Smooth muscle cell (in vitro differentiated cells): ENCODE measurements around the gene FGF12. TPM values are rescaled to one million over a fixed set of nuclear protein-coding genes. Genes with fewer than 3 reads are reported as not detected.
A peak's percentile ranks its signal among the peaks of the same experiment; 100 is the strongest.

Experiments
- DNase-seq: peaks from one replicate; lab custom pipeline; 2025; ENCODE audit not compliant: unreplicated experiment; lab: John Stamatoyannopoulos, UW
- H2AFZ ChIP-seq: fragments of 200-600 bp; sonication (generic); 2 replicates; pipeline ENCODE4 v1.6.0; 2016; ENCODE audit warnings: antibody characterized with exemption, low read depth, mild to moderate bottlenecking
- H3F3A ChIP-seq: fragments of 200-600 bp; sonication (generic); 2 replicates; pipeline ENCODE4 v1.6.0; 2017; ENCODE audit warnings: antibody characterized with exemption, low read depth
- H3K27ac ChIP-seq: fragments of 200-600 bp; sonication (generic); 2 replicates; pipeline ENCODE4 v1.5.1; 2016; ENCODE audit warnings: low read depth, mild to moderate bottlenecking
- H3K27me3 ChIP-seq: fragments of 200-600 bp; sonication (generic); 2 replicates; pipeline ENCODE4 v1.6.1; 2016; ENCODE audit warnings: low read depth, mild to moderate bottlenecking
- H3K36me3 ChIP-seq: fragments of 200-600 bp; sonication (generic); 2 replicates; pipeline ENCODE4 v1.5.1; 2016; ENCODE audit warnings: low read depth
- H3K4me1 ChIP-seq: fragments of 200-600 bp; sonication (generic); 2 replicates; pipeline ENCODE4 v1.5.1; 2016; ENCODE audit warnings: low read depth
- H3K4me2 ChIP-seq: fragments of 200-600 bp; sonication (generic); 2 replicates; pipeline ENCODE4 v1.6.0; 2016; ENCODE audit warnings: mild to moderate bottlenecking
- H3K4me3 ChIP-seq: fragments of 200-600 bp; sonication (generic); 2 replicates; pipeline ENCODE4 v1.5.1; 2016; ENCODE audit warnings: mild to moderate bottlenecking
- H3K79me2 ChIP-seq: fragments of 200-600 bp; sonication (generic); 2 replicates; pipeline ENCODE4 v1.6.0; 2016; ENCODE audit warnings: low read depth, mild to moderate bottlenecking
- H3K9ac ChIP-seq: fragments of 200-600 bp; sonication (generic); 2 replicates; pipeline ENCODE4 v1.6.0; 2016; ENCODE audit warnings: low read depth
- H3K9me3 ChIP-seq: fragments of 200-600 bp; sonication (generic); replicated peaks from 2 replicates; pipeline ENCODE4 v1.5.1; 2016; ENCODE audit warnings: low read depth
- H4K20me1 ChIP-seq: fragments of 200-600 bp; sonication (generic); 2 replicates; pipeline ENCODE4 v1.6.0; 2016; ENCODE audit warnings: low read depth
- CTCF ChIP-seq: fragments of 200-600 bp; sonication (generic); IDR thresholded peaks from 2 replicates; pipeline ENCODE4 v1.5.1; 2017; ENCODE audit warnings: borderline replicate concordance, mild to moderate bottlenecking, antibody characterized with exemption; ENCODE audit not compliant: insufficient read depth, poor library complexity, severe bottlenecking
- WGBS: methylation state at CpG from one replicate; pipeline ENCODE4 v1.1.7; 2016; ENCODE audit warnings: low lambda C conversion rate; 5-methylcytosine and 5-hydroxymethylcytosine counted together
- polyA plus RNA-seq: library from polyadenylated mRNA; unstranded; fragments of >200 nt; fragmentation: Nextera tagmentation; extraction: Ambion mirVana; gene quantifications from 2 replicates; pipeline ENCODE4 v1.2.1, GENCODE V29; 2016
- total RNA-seq: library from RNA; depleted of rRNA; stranded (reverse); fragments of >200 nt; gene quantifications from 2 replicates; pipeline ENCODE4 v1.2.3, GENCODE V29; 2014

Gene FGF12
- total and polyA plus RNA-seq, 2 experiments from 2014 or later = 0.47 to 1.0 TPM

- H2AFZ ChIP-seq = no peak overlapping the region
- DNase-seq = no peak
- H3K79me2 ChIP-seq = no peaks in the 10 kb centered on the region
- H3F3A ChIP-seq = no peaks in the 10 kb centered on the region
- H3K27ac ChIP-seq = no peak overlapping the region
- no peaks in the 10 kb centered on the region for H3K4me1 ChIP-seq
- no peak overlapping the region for H3K4me2 ChIP-seq
- 83% methylated on average over 2 of the region's 2 CpGs for WGBS
- H3K9me3 ChIP-seq = no peaks in the 10 kb centered on the region
- no peak for TF ChIP-seq CTCF
- no peaks in the 10 kb centered on the region for H3K27me3 ChIP-seq
- no peaks in the 10 kb centered on the region for H4K20me1 ChIP-seq
- no peaks in the 10 kb centered on the region for H3K36me3 ChIP-seq
- no peak overlapping the region for H3K9ac ChIP-seq
- no peak overlapping the region for H3K4me3 ChIP-seq
Measured at GRCh38 chr3:192207651-192208050, 519.7 kb downstream of the FGF12 start.

- Histone ChIP-seq H3F3A (no peaks in the 10 kb centered on the region), H4K20me1 (no peaks in the 10 kb centered on the region), H2AFZ (no peak overlapping the region), H3K4me3 (no peak overlapping the region), H3K4me2 (no peak overlapping the region), H3K36me3 (no peaks in the 10 kb centered on the region), H3K27me3 (no peaks in the 10 kb centered on the region), H3K79me2 (no peaks in the 10 kb centered on the region), H3K27ac (no peak overlapping the region), H3K4me1 (no peaks in the 10 kb centered on the region), H3K9ac (no peak overlapping the region), H3K9me3 (no peaks in the 10 kb centered on the region)
- WGBS = 91% methylated on average over 3 of the region's 3 CpGs
- no peak for DNase-seq
- no peak for TF ChIP-seq CTCF
Measured at GRCh38 chr3:192207239-192207638, 520.1 kb downstream of the FGF12 start.

GRCh38 chr3:192194085-192194484 lies 533.3 kb downstream of the FGF12 start:
- DNase-seq = no peak
- Histone ChIP-seq H3K9me3 (no peaks in the 10 kb centered on the region), H3K4me2 (no peak overlapping the region), H3K36me3 (no peaks in the 10 kb centered on the region), H3K27me3 (no peaks in the 10 kb centered on the region), H3K79me2 (no peaks in the 10 kb centered on the region), H4K20me1 (no peaks in the 10 kb centered on the region), H3K9ac (no peak overlapping the region), H3F3A (no peaks in the 10 kb centered on the region), H3K4me3 (no peak overlapping the region), H2AFZ (no peak overlapping the region), H3K27ac (no peak overlapping the region), H3K4me1 (no peaks in the 10 kb centered on the region)
- no peak for TF ChIP-seq CTCF

DNA sequence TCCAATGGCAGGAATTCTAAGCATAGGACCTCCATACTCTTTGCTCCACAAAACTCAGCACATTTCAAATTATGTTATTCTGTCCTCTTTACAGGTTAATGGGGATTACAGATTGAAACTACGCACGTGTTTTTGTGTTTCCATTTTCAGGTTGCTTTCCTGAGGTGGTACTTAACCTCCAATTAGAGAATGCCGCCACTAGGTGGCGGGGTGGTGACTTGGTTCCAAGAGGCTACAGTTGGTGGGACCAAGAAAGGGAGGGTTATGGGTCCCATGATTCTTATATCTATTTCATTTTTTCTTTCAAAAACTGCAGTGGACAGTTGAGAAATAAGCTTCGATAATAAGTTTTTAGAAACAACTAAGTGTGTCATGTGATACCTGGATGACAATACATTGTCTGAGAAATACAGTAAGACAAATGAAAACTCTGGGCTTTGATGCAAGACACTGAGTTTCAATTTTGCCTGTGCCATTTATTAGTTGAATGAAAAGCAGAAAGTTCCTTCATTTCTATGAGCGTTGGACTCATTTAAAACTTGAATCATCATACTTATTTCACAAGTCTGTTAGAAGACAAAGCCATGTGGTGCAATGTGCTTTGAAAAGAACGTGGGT lies 539.0 kb downstream of the FGF12 start:
- Histone ChIP-seq H3K27ac (no peak overlapping the region), H3F3A (no peaks in the 10 kb centered on the region), H3K9me3 (no peaks in the 10 kb centered on the region), H3K4me2 (no peak overlapping the region), H3K36me3 (no peaks in the 10 kb centered on the region), H4K20me1 (no peaks in the 10 kb centered on the region), H3K79me2 (no peaks in the 10 kb centered on the region), H3K4me3 (no peak overlapping the region), H3K27me3 (no peaks in the 10 kb centered on the region), H3K9ac (no peak overlapping the region), H3K4me1 (no peaks in the 10 kb centered on the region), H2AFZ (no peak overlapping the region)
- TF ChIP-seq CTCF = peak; percentile 66
- WGBS = 36% methylated on average over 7 of the region's 7 CpGs
- no peak for DNase-seq
